ENCODE measurements around the gene AP5Z1.

AP5Z1 gene

GRCh38 chr7:4805110-4805983, 29.9 kb downstream of the AP5Z1 start:
- no peaks in the 10 kb centered on the region for H4K20me1 ChIP-seq (ENCODE audit: insufficient read depth, low read length)
- H3K27me3 ChIP-seq (ENCODE audit: low read depth, low read length): no peaks in the 10 kb centered on the region
- TF ChIP-seq CTCF (IDR thresholded peaks at IDR 0.05; ENCODE audit: low read depth, low read length): no peak
- no peak overlapping the region for H3K27ac ChIP-seq (ENCODE audit: low read length)
- H3K36me3 ChIP-seq (replicated peaks; ENCODE audit: low read depth, low read length): no peaks in the 10 kb centered on the region
- no peaks in the 10 kb centered on the region for H3K4me1 ChIP-seq (ENCODE audit: low read length)
- H3K4me2 ChIP-seq (ENCODE audit: low read length): no peak overlapping the region
- no peaks in the 10 kb centered on the region for H3K9me3 ChIP-seq (ENCODE audit: insufficient read depth, low read length)
- H3K79me2 ChIP-seq (ENCODE audit: low read length): no peaks in the 10 kb centered on the region
- H3K9ac ChIP-seq (ENCODE audit: low read length): no peak overlapping the region
- H2AFZ ChIP-seq (ENCODE audit: low read depth, low read length): no peak overlapping the region
- no peak overlapping the region for H3K4me3 ChIP-seq (ENCODE audit: low read length)

- Histone ChIP-seq H4K20me1 (ENCODE audit: insufficient read depth, low read length) (no peaks in the 10 kb centered on the region), H3K27ac (ENCODE audit: low read length) (no peak overlapping the region), H3K9me3 (ENCODE audit: insufficient read depth, low read length) (no peaks in the 10 kb centered on the region), H3K27me3 (ENCODE audit: low read depth, low read length) (no peaks in the 10 kb centered on the region), H3K9ac (ENCODE audit: low read length) (no peak overlapping the region), H2AFZ (ENCODE audit: low read depth, low read length) (no peak overlapping the region), H3K4me1 (ENCODE audit: low read length) (no peaks in the 10 kb centered on the region), H3K36me3 (replicated peaks; ENCODE audit: low read depth, low read length) (no peaks in the 10 kb centered on the region), H3K4me3 (ENCODE audit: low read length) (no peak overlapping the region), H3K79me2 (ENCODE audit: low read length) (no peaks in the 10 kb centered on the region), H3K4me2 (ENCODE audit: low read length) (no peak overlapping the region)
- TF ChIP-seq EZH2phosphoT487 (IDR thresholded peaks at IDR 0.05; ENCODE audit: low read depth): no peak
- no peak for TF ChIP-seq CTCF (IDR thresholded peaks at IDR 0.05; ENCODE audit: low read depth, low read length)
Observed at GRCh38 chr7:4805984-4806300, 30.5 kb downstream of the AP5Z1 start.

DNA sequence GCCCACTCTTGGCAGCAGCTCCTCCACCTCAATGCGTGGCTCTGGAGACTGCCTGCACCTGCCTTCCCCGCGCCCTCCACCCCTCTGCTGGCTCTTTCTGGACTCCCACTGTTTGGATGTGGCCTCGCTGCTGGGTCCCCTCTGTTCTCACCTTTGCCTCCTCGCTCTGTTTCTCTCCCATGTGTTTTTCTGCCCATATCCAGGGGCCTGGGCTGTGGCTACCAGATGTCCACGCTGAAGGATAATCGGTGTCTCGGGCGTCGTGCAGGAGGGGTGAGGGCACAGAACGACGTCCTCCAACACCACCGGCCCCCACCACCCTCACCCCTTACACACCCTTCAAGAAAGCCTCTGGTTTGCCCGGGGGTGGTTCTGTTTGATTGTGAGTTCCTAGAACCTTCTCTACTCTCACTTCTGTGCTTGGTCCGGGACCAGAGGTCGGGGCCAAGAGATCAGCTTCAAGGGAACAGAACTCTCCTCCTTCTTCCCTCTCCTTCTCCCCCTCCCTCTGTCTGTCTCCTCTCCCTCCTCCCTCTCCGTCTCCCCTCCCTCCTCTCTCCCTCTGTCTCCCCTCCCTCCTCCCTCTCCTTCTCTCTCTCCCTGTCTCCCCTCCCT, 31.7 kb downstream of the AP5Z1 start:
- Histone ChIP-seq H3K27ac (ENCODE audit: low read length) (no peak overlapping the region), H3K27me3 (ENCODE audit: low read depth, low read length) (no peaks in the 10 kb centered on the region), H3K4me3 (ENCODE audit: low read length) (no peak overlapping the region), H3K79me2 (ENCODE audit: low read length) (no peaks in the 10 kb centered on the region), H4K20me1 (ENCODE audit: insufficient read depth, low read length) (no peaks in the 10 kb centered on the region), H3K9me3 (ENCODE audit: insufficient read depth, low read length) (no peaks in the 10 kb centered on the region), H2AFZ (ENCODE audit: low read depth, low read length) (no peak overlapping the region), H3K36me3 (replicated peaks; ENCODE audit: low read depth, low read length) (no peaks in the 10 kb centered on the region), H3K4me1 (ENCODE audit: low read length) (no peaks in the 10 kb centered on the region), H3K9ac (ENCODE audit: low read length) (no peak overlapping the region), H3K4me2 (ENCODE audit: low read length) (no peak overlapping the region)
- TF ChIP-seq CTCF (IDR thresholded peaks at IDR 0.05; ENCODE audit: low read depth, low read length) (no peak), EZH2phosphoT487 (IDR thresholded peaks at IDR 0.05; ENCODE audit: low read depth) (no peak)

DNA sequence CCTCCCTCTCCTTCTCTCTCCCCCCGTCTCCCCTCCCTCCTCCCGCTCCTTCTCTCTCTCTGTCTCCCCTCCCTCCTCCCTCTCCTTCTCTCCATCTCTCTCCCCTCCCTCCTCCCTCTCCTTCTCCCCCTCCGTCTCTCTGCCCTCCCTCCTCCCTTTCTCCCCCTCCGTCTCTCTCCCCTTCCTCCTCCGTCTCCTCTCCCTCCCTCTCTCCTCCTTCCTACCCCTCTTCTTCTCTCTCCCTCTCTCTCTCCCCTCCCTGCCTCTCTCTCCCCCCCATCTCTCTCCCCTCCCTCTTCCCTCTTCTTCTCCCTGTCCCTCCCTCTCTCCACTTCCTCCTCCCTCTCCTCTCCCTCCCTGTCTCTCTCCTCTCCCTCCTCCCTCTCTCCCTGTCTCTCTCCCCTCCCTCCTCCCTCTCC, 32.2 kb downstream of the AP5Z1 start:
- H3K4me2 ChIP-seq (ENCODE audit: low read length): no peak overlapping the region
- H3K9me3 ChIP-seq (ENCODE audit: insufficient read depth, low read length): no peaks in the 10 kb centered on the region
- no peak overlapping the region for H2AFZ ChIP-seq (ENCODE audit: low read depth, low read length)
- no peaks in the 10 kb centered on the region for H3K79me2 ChIP-seq (ENCODE audit: low read length)
- H3K4me3 ChIP-seq (ENCODE audit: low read length): no peak overlapping the region
- no peak overlapping the region for H3K9ac ChIP-seq (ENCODE audit: low read length)
- H4K20me1 ChIP-seq (ENCODE audit: insufficient read depth, low read length): no peaks in the 10 kb centered on the region
- H3K27ac ChIP-seq (ENCODE audit: low read length): no peak overlapping the region
- TF ChIP-seq EZH2phosphoT487 (IDR thresholded peaks at IDR 0.05; ENCODE audit: low read depth) (no peak), CTCF (IDR thresholded peaks at IDR 0.05; ENCODE audit: low read depth, low read length) (no peak)
- no peaks in the 10 kb centered on the region for H3K27me3 ChIP-seq (ENCODE audit: low read depth, low read length)
- H3K4me1 ChIP-seq (ENCODE audit: low read length): no peaks in the 10 kb centered on the region
- no peaks in the 10 kb centered on the region for H3K36me3 ChIP-seq (replicated peaks; ENCODE audit: low read depth, low read length)
